HepG2 (cell line): ENCODE measurements around the gene HS6ST1. TPM values are rescaled to one million over a fixed set of nuclear protein-coding genes. Genes with fewer than 3 reads are reported as not detected.
A peak's percentile ranks its signal among the peaks of the same experiment; 100 is the strongest.

Experiments
- ATAC-seq: fragments of 200-7000 bp; cut with Tn5 transposase; 3 replicates; pipeline ENCODE4 v1.9.1; 2020; ENCODE audit warnings: mild to moderate bottlenecking, moderate library complexity
- BruUV-seq: library from RNA; stranded (reverse); fragments of 400-500 nt; replicated peaks from 2 replicates; lab custom pipeline; 2021; lab: Mats Ljungman, UMichigan
- CTCF ChIA-PET: fragments of 300-600 bp; formaldehyde crosslinking; extraction: SDS; loops from one replicate; lab custom pipeline; 2021; ENCODE audit warnings: low total read pairs, inconsistent platforms, low intra/inter-chr PET ratio; lab: Yijun Ruan, JAX
- POLR2A ChIA-PET: fragments of 350-600 bp; sonication (Branson Sonifier 250); formaldehyde crosslinking; loops from one replicate; lab custom pipeline; 2020; ENCODE audit warnings: antibody characterized with exemption, inconsistent platforms; lab: Yijun Ruan, JAX
- DNase-seq: peaks from one replicate; pipeline ENCODE4 v3.0.0-alpha.2; 2015; ENCODE audit warnings: low spot score
- FAIRE-seq: peaks from 3 replicates; lab custom pipeline; 2011; peaks lifted over from hg19 to GRCh38; lab: Jason Lieb, UNC
- H2AFZ ChIP-seq: one replicate; pipeline ENCODE4 v1.6.1; 2011; ENCODE audit warnings: low read length, inconsistent platforms
- H3K27ac ChIP-seq: fragments of 300-600 bp; 3 replicates; pipeline ENCODE4 v1.8.0; 2011; ENCODE audit warnings: mixed run types, mild to moderate bottlenecking, mixed read lengths, low read length, inconsistent platforms; ENCODE audit not compliant: insufficient read depth; ENCODE audit errors: extremely low read length
- H3K27me3 ChIP-seq, 2 experiments: fragments of 200-600 bp in 1 of 2; 2 replicates in 1 of 2; 3 replicates in 1 of 2; pipeline versions ENCODE4 v1.6.0 to v1.8.0; 2011; ENCODE audit warnings: low read length in 2 of 2, mild to moderate bottlenecking in 2 of 2, moderate library complexity in 2 of 2, inconsistent platforms in 1 of 2; ENCODE audit not compliant: insufficient read depth in 2 of 2, control insufficient read depth in 1 of 2
- H3K36me3 ChIP-seq, 2 experiments: fragments of 200-600 bp in 1 of 2; replicated peaks in 1 of 2; 2 replicates in 1 of 2; 3 replicates in 1 of 2; pipeline versions ENCODE4 v1.5.1 to v1.8.0; 2011; ENCODE audit warnings: low read length in 2 of 2, inconsistent platforms in 1 of 2; ENCODE audit not compliant: insufficient read depth in 2 of 2, control insufficient read depth in 1 of 2
- H3K4me1 ChIP-seq: 2 replicates; pipeline ENCODE4 v1.5.1; 2012; ENCODE audit warnings: low read length, inconsistent platforms; ENCODE audit not compliant: insufficient read depth
- H3K4me2 ChIP-seq: 2 replicates; pipeline ENCODE4 v1.6.0; 2011; ENCODE audit warnings: low read depth, low read length, inconsistent platforms
- H3K4me3 ChIP-seq, 3 experiments: fragments of 200-600 bp in 1 of 3; sonication (generic), shearing (Covaris generic) in 1 of 3; replicated peaks in 1 of 3; 2 replicates each; pipeline ENCODE4 v1.5.1; 2011 to 2016; ENCODE audit warnings: low read length in 3 of 3, inconsistent platforms in 2 of 3, low read depth in 2 of 3, mild to moderate bottlenecking in 2 of 3, control low read depth in 1 of 3, mixed read lengths in 1 of 3; ENCODE audit not compliant: insufficient read depth in 1 of 3
- H3K79me2 ChIP-seq: one replicate; pipeline ENCODE4 v1.6.1; 2011; ENCODE audit warnings: low read length, inconsistent platforms; ENCODE audit not compliant: insufficient read depth
- H3K9ac ChIP-seq: 2 replicates; pipeline ENCODE4 v1.6.0; 2011; ENCODE audit warnings: mild to moderate bottlenecking, low read depth, low read length, inconsistent platforms; ENCODE audit not compliant: insufficient read depth
- H3K9me3 ChIP-seq: 2 replicates; pipeline ENCODE4 v1.5.1; 2012; ENCODE audit warnings: mild to moderate bottlenecking, low read length
- H4K20me1 ChIP-seq: 2 replicates; pipeline ENCODE4 v1.6.0; 2011; ENCODE audit warnings: inconsistent platforms, mild to moderate bottlenecking, low read length, moderate library complexity; ENCODE audit not compliant: insufficient read depth
- ATAD3A ChIP-seq: sonication (generic); formaldehyde crosslinking; IDR thresholded peaks from 2 replicates; pipeline ENCODE4 v1.4.0; 2020; ENCODE audit warnings: missing genetic modification reagents
- FOXO1 ChIP-seq: sonication (generic); formaldehyde crosslinking; IDR thresholded peaks from 2 replicates; pipeline ENCODE4 v1.4.0; 2020; ENCODE audit warnings: missing genetic modification reagents
- RBFOX2 ChIP-seq: fragments of 200-400 bp; formaldehyde crosslinking; IDR thresholded peaks from 2 replicates; pipeline ENCODE4 v1.6.1; 2017; ENCODE audit warnings: low read depth, mild to moderate bottlenecking, low read length
- ZNF225 ChIP-seq: sonication (generic); formaldehyde crosslinking; IDR thresholded peaks from 2 replicates; pipeline ENCODE4 v1.4.0; 2020; ENCODE audit warnings: mild to moderate bottlenecking, missing genetic modification reagents
- ZNF414 ChIP-seq: sonication (generic); formaldehyde crosslinking; IDR thresholded peaks from 2 replicates; pipeline ENCODE4 v1.5.0; 2020; ENCODE audit warnings: missing genetic modification reagents
- WGBS: methylation state at CpG from one replicate; pipeline ENCODE4 v1.1.6; 2017; ENCODE audit warnings: low lambda C conversion rate; 5-methylcytosine and 5-hydroxymethylcytosine counted together
- in situ Hi-C: cut with HindIII; loops from 2 replicates; pipeline ENCODE4 v1.10.0; 2017; ENCODE audit warnings: low pct_unique_long_range_greater_than_20kb; ENCODE audit not compliant: extremely low pct_ligation_motif_present
- intact Hi-C: fragments of 100-400 bp; cut with micrococcal nuclease; formaldehyde crosslinking; loops from one replicate; pipeline ENCODE4 v1.10.0; 2022; ENCODE audit not compliant: unreplicated experiment
- polyA plus RNA-seq, 8 experiments: library from polyadenylated mRNA; depleted of rRNA in 3 of 8; stranded (reverse) in 7 of 8; unstranded in 1 of 8; fragments of >200 nt; fragmentation: Illumina TruSeq in 4 of 8; extraction: Trizol in 4 of 8; gene quantifications; 2 replicates each; pipeline versions ENCODE4 v1.2.1 to v1.2.3, GENCODE V29; 2011 to 2016; ENCODE audit warnings: low read depth in 4 of 8, missing spikeins in 1 of 8, mixed read lengths in 1 of 8; ENCODE audit not compliant: insufficient read depth in 1 of 8
- total RNA-seq, 5 experiments: library from RNA; depleted of rRNA; stranded (reverse); fragments of >200 nt; fragmentation: Illumina TruSeq; extraction: Trizol; gene quantifications; 2 replicates each; pipeline ENCODE4 v1.2.3, GENCODE V29; 2016; ENCODE audit warnings: low read depth in 1 of 5
- TF ChIP-seq, protein P1 (sequence below): IDR thresholded peaks from 2 replicates; pipeline ENCODE4 v1.4.0; 2020; ENCODE audit warnings: mild to moderate bottlenecking, missing genetic modification reagents
- TF ChIP-seq, protein P2 (sequence below): sonication (generic); formaldehyde crosslinking; conservative IDR thresholded peaks from 2 replicates; pipeline ENCODE4 v1.8.1; 2023; ENCODE audit warnings: missing genetic modification reagents
- TF ChIP-seq, protein P3 (sequence below): sonication (generic); formaldehyde crosslinking; IDR thresholded peaks from 2 replicates; pipeline ENCODE4 v1.5.1; 2020; ENCODE audit warnings: mild to moderate bottlenecking, missing genetic modification reagents, moderate library complexity

The HS6ST1 gene
- total and polyA plus RNA-seq, 2 of the 13 experiments (the other 11 are each of a cell fraction or from before 2014, with no cell fraction given): 34.5 to 84.6 TPM

DNA sequence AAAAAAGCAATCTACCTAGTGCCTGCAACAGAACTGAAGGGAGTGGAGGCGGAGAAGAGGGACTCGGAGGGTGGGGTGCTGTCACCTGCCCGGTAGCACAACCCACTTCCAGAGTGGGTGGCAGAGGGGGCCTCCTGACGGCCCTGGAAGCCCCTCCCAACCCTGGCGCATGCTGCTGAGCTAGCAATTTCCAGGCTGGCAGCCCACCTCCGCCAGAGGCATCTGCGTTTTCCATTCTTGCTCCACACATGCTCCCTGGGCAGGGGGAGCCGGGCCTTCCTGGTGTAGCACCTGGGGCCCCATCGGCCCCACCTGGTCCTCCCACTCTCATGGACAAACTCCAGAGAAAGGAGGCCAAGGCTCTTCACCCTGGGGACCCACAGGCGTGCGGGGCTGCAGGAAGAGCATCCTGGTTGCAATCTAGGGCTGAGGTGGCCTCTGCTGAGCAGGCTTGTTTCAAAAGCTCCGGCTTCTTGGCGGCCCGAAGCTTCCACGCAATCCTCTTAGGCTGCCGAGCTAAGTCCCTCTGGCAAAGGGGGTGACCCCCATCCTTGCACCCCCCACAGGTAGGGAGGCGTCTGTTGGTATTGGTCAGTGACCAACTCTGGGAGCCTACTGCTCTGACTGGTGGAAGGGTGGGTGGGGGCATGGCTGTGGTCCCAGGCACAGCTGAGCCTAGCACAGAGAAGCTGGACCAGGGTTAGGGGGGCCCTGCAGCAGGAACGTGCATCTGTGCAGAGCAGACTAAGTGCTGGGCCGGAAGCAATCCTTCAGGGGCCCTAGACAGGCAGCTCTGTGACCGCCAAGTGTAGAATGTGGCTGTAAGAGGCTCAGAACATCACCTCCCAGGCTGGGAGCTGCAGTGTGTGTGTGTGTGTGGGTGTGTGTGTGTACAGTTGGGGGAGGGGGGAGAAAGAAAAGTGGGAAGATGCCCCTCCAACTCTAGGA lies 2.6 kb downstream of the HS6ST1 start (continued):
- TF ChIP-seq, protein P1, sequence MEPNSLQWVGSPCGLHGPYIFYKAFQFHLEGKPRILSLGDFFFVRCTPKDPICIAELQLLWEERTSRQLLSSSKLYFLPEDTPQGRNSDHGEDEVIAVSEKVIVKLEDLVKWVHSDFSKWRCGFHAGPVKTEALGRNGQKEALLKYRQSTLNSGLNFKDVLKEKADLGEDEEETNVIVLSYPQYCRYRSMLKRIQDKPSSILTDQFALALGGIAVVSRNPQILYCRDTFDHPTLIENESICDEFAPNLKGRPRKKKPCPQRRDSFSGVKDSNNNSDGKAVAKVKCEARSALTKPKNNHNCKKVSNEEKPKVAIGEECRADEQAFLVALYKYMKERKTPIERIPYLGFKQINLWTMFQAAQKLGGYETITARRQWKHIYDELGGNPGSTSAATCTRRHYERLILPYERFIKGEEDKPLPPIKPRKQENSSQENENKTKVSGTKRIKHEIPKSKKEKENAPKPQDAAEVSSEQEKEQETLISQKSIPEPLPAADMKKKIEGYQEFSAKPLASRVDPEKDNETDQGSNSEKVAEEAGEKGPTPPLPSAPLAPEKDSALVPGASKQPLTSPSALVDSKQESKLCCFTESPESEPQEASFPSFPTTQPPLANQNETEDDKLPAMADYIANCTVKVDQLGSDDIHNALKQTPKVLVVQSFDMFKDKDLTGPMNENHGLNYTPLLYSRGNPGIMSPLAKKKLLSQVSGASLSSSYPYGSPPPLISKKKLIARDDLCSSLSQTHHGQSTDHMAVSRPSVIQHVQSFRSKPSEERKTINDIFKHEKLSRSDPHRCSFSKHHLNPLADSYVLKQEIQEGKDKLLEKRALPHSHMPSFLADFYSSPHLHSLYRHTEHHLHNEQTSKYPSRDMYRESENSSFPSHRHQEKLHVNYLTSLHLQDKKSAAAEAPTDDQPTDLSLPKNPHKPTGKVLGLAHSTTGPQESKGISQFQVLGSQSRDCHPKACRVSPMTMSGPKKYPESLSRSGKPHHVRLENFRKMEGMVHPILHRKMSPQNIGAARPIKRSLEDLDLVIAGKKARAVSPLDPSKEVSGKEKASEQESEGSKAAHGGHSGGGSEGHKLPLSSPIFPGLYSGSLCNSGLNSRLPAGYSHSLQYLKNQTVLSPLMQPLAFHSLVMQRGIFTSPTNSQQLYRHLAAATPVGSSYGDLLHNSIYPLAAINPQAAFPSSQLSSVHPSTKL (CRISPR knock-in tag): no peak
- TF ChIP-seq ZNF225 (CRISPR knock-in tag) (no peak), RBFOX2 (peak; percentile 69), ATAD3A (CRISPR knock-in tag) (no peak)
- TF ChIP-seq, all 625 proteins: peak for 25

DNA sequence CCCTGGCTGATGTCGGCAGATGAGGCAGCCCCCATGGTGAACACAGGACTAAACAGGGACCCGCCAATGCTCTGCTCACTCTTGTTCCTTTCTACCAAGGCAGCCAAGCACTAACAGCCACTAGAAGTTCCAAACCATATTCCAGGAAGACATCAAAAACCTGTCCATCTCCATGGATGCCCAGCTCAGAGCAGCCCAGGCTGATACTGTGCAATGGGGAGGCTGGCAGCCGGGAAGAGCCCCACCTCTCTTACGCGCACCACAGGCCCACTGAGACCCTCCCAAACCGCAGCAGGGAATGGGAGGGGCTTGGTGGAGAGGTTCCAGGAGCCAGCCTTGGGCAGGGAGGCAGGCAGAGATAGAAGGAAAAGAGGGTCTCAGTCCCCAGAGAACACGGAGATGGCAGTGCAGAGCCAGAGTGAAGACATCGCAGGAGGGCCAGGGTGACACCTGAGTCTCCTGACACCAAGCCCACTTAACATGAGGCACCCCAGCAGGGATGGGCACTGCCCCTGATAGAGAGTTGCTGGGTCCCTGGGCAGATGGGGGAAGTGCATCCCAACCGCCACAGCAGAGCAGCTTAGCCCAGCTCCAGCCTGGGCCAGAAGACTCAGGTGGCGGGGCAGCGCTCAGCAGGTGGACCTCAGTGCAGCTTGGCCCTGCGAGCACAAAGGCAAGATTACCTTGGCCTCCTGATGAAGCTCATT lies 3.4 kb downstream of the HS6ST1 start:
- WGBS: 77% methylated on average over 11 of the region's 12 CpGs
- peak overlapping the region; percentile 82 to 97 (median 92) for H3K4me3 ChIP-seq
- FAIRE-seq (no peak), ATAC-seq (no peak), DNase-seq (no peak)
- CTCF ChIA-PET: no interaction called here
- peaks cover 76% of the 10 kb centered on the region for H3K79me2 ChIP-seq
- H3K4me2 ChIP-seq: peak overlapping the region; percentile 98
- no TSS peak for BruUV-seq
- peaks cover 13 to 48% of the 10 kb centered on the region in 2 experiments for H3K36me3 ChIP-seq
- peaks cover 75% of the 10 kb centered on the region for H4K20me1 ChIP-seq
- no peaks in the 10 kb centered on the region; a peak in 1 of 5 replicates for H3K27me3 ChIP-seq
- no peaks in the 10 kb centered on the region for H3K9me3 ChIP-seq
- POLR2A ChIA-PET: interaction anchor here (1.1 to 2.7 kb wide), 2 partner anchors 10 to 146 kb away, joined by 4 to 8 read pairs; no protein-coding TSS in a partner anchor
- H2AFZ ChIP-seq: no peak overlapping the region
- H3K27ac ChIP-seq: no peak overlapping the region
- H3K9ac ChIP-seq: peak overlapping the region; percentile 87; the same call in 1 of the 2 replicates
- peaks cover 76% of the 10 kb centered on the region for H3K4me1 ChIP-seq
- intact Hi-C loops: no loop called here
- in situ Hi-C loops: no loop called here
- TF ChIP-seq ZNF414 (CRISPR knock-in tag) (no peak), RBFOX2 (no peak), FOXO1 (no peak)
- TF ChIP-seq, protein P2, sequence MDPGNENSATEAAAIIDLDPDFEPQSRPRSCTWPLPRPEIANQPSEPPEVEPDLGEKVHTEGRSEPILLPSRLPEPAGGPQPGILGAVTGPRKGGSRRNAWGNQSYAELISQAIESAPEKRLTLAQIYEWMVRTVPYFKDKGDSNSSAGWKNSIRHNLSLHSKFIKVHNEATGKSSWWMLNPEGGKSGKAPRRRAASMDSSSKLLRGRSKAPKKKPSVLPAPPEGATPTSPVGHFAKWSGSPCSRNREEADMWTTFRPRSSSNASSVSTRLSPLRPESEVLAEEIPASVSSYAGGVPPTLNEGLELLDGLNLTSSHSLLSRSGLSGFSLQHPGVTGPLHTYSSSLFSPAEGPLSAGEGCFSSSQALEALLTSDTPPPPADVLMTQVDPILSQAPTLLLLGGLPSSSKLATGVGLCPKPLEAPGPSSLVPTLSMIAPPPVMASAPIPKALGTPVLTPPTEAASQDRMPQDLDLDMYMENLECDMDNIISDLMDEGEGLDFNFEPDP: 0 out of 2 replicates have a peak, but pooled peaks have one; percentile 69
- TF ChIP-seq, protein P3, sequence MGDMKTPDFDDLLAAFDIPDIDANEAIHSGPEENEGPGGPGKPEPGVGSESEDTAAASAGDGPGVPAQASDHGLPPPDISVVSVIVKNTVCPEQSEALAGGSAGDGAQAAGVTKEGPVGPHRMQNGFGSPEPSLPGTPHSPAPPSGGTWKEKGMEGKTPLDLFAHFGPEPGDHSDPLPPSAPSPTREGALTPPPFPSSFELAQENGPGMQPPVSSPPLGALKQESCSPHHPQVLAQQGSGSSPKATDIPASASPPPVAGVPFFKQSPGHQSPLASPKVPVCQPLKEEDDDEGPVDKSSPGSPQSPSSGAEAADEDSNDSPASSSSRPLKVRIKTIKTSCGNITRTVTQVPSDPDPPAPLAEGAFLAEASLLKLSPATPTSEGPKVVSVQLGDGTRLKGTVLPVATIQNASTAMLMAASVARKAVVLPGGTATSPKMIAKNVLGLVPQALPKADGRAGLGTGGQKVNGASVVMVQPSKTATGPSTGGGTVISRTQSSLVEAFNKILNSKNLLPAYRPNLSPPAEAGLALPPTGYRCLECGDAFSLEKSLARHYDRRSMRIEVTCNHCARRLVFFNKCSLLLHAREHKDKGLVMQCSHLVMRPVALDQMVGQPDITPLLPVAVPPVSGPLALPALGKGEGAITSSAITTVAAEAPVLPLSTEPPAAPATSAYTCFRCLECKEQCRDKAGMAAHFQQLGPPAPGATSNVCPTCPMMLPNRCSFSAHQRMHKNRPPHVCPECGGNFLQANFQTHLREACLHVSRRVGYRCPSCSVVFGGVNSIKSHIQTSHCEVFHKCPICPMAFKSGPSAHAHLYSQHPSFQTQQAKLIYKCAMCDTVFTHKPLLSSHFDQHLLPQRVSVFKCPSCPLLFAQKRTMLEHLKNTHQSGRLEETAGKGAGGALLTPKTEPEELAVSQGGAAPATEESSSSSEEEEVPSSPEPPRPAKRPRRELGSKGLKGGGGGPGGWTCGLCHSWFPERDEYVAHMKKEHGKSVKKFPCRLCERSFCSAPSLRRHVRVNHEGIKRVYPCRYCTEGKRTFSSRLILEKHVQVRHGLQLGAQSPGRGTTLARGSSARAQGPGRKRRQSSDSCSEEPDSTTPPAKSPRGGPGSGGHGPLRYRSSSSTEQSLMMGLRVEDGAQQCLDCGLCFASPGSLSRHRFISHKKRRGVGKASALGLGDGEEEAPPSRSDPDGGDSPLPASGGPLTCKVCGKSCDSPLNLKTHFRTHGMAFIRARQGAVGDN (CRISPR knock-in tag): peak; percentile 60
